Osteocyte (in vitro differentiated cells): ENCODE data around the gene PROK1. TPM values are rescaled to one million over a fixed set of nuclear protein-coding genes. Genes with fewer than 3 reads are reported as not detected.
"Not testable (repeated sequence)": the region's sequence is repeated elsewhere in the genome, so short reads cannot be mapped to it uniquely, and the experiment has no call there.

Experiments
- DNase-seq: peaks from one replicate; pipeline ENCODE4 v3.0.0; 2021; ENCODE audit warnings: mixed read lengths; ENCODE audit not compliant: unreplicated experiment; ENCODE audit errors: extremely low spot score
- H3K27ac Mint-ChIP-seq: one replicate; pipeline ENCODE4 v1.8.0; 2021; ENCODE audit warnings: mild to moderate bottlenecking, mixed read lengths; ENCODE audit not compliant: unreplicated experiment
- H3K27me3 Mint-ChIP-seq: one replicate; pipeline ENCODE4 v1.8.0; 2021; ENCODE audit warnings: mixed read lengths; ENCODE audit not compliant: unreplicated experiment
- H3K36me3 Mint-ChIP-seq: one replicate; pipeline ENCODE4 v1.8.0; 2021; ENCODE audit warnings: mixed read lengths; ENCODE audit not compliant: unreplicated experiment
- H3K4me1 Mint-ChIP-seq: one replicate; pipeline ENCODE4 v1.8.0; 2021; ENCODE audit warnings: mixed read lengths; ENCODE audit not compliant: unreplicated experiment
- H3K4me3 Mint-ChIP-seq: one replicate; pipeline ENCODE4 v1.8.0; 2021; ENCODE audit warnings: mild to moderate bottlenecking, moderate library complexity, mixed read lengths; ENCODE audit not compliant: unreplicated experiment
- H3K9me3 Mint-ChIP-seq: one replicate; pipeline ENCODE4 v1.8.0; 2021; ENCODE audit warnings: mixed read lengths; ENCODE audit not compliant: unreplicated experiment
- CTCF ChIP-seq: fragments of 200-600 bp; sonication (generic); IDR thresholded peaks from 2 replicates; pipeline ENCODE4 v1.5.0; 2021; ENCODE audit warnings: antibody characterized with exemption, mild to moderate bottlenecking, moderate library complexity
- long read RNA-seq: library from polyadenylated mRNA; unstranded; transcript quantifications from one replicate; pipeline ENCODE4 v2.0.0, GENCODE V29; 2021
- total RNA-seq: library from RNA; stranded (reverse); gene quantifications from 2 replicates; pipeline ENCODE4 v1.2.1, GENCODE V29; 2021

Gene PROK1
- not detected in 2 replicates for total RNA-seq
- long read RNA-seq, result 0 reads

GRCh38 chr1:110450929-110451328, at the start of gene PROK1:
Gene PROK1 (plus strand): TSS chr1:110451149. CDS start chr1:110451217, 68 bp downstream.
- Mint-ChIP-seq H3K27ac (no peak within 1 kb of the TSS), H3K4me1 (no peaks in the 10 kb centered on the region), H3K36me3 (no peaks in the 10 kb centered on the region), H3K4me3 (no peak within 1 kb of the TSS), H3K27me3 (peaks cover 75% of the 10 kb centered on the region), H3K9me3 (no peaks in the 10 kb centered on the region)
- no peak for TF ChIP-seq CTCF
- DNase-seq, result no peak

GRCh38 chr1:110403805-110404204, 47.1 kb upstream of the PROK1 start:
- Mint-ChIP-seq H3K9me3 (no peaks in the 10 kb centered on the region), H3K36me3 (peaks cover 21% of the 10 kb centered on the region), H3K27me3 (no peaks in the 10 kb centered on the region), H3K27ac (no peak overlapping the region), H3K4me3 (no peak overlapping the region), H3K4me1 (peaks cover 22% of the 10 kb centered on the region)
- no peak for TF ChIP-seq CTCF
- no peak for DNase-seq

- no peak for TF ChIP-seq CTCF
- Mint-ChIP-seq H3K4me1 (peaks cover 24% of the 10 kb centered on the region), H3K4me3 (no peak overlapping the region), H3K27ac (no peak overlapping the region), H3K27me3 (no peaks in the 10 kb centered on the region), H3K9me3 (no peaks in the 10 kb centered on the region), H3K36me3 (peaks cover 20% of the 10 kb centered on the region)
- no peak for DNase-seq
Measured at GRCh38 chr1:110404401-110404800, 46.5 kb upstream of the PROK1 start.

- H3K36me3 Mint-ChIP-seq, result peaks cover 11% of the 10 kb centered on the region
- not testable (repeated sequence) for H3K9me3 Mint-ChIP-seq, DNase-seq, H3K27me3 Mint-ChIP-seq
- H3K4me1 Mint-ChIP-seq, result peaks cover 24% of the 10 kb centered on the region
- peak overlapping the region; percentile 99 for H3K4me3 Mint-ChIP-seq
- H3K27ac Mint-ChIP-seq, result peak overlapping the region; percentile 99
Measured at GRCh38 chr1:110406407-110406806, 44.5 kb upstream of the PROK1 start.

GRCh38 chr1:110407260-110408210, 43.4 kb upstream of the PROK1 start, which contains the start of gene LAMTOR5:
Gene LAMTOR5 (minus strand): TSS chr1:110407694. CDS start chr1:110407620, 74 bp downstream.
- TF ChIP-seq CTCF, result no peak
- Mint-ChIP-seq H3K4me3 (peak within 1 kb of the TSS; percentile 99), H3K27me3 (no peaks in the 10 kb centered on the region), H3K4me1 (peaks cover 24% of the 10 kb centered on the region), H3K36me3 (peaks cover 11% of the 10 kb centered on the region), H3K27ac (peak within 1 kb of the TSS; percentile 99), H3K9me3 (no peaks in the 10 kb centered on the region)
- peak; percentile 96 for DNase-seq
